OCI-LY7 (cell line): ENCODE measurements around the gene CWC27.

ENCODE experiments used
- CTCF ChIP-seq: fragments of 200-600 bp; sonication (generic); conservative IDR thresholded peaks from 2 replicates; pipeline ENCODE4 v1.5.1; 2014; ENCODE audit warnings: mild to moderate bottlenecking, antibody characterized with exemption, low read length, moderate library complexity, mixed read lengths
- EZH2phosphoT487 ChIP-seq: fragments of 200-600 bp; sonication (generic); IDR thresholded peaks from 2 replicates; pipeline ENCODE4 v1.6.1; 2018; ENCODE audit warnings: low read depth, borderline replicate concordance, mild to moderate bottlenecking, mixed run types, antibody characterized with exemption, low read length, moderate library complexity, mixed read lengths

- TF ChIP-seq CTCF, result no peak
- no peak for TF ChIP-seq EZH2phosphoT487
Observed at GRCh38 chr5:64742821-64743220, 25.9 kb upstream of the CWC27 start.
